ENCODE measurements around the gene KCNG2. TPM values are rescaled to one million over a fixed set of nuclear protein-coding genes. Genes with fewer than 3 reads are reported as not detected.

The KCNG2 gene
- total RNA-seq, 1 donor from 2014 or later, result not detected

DNA sequence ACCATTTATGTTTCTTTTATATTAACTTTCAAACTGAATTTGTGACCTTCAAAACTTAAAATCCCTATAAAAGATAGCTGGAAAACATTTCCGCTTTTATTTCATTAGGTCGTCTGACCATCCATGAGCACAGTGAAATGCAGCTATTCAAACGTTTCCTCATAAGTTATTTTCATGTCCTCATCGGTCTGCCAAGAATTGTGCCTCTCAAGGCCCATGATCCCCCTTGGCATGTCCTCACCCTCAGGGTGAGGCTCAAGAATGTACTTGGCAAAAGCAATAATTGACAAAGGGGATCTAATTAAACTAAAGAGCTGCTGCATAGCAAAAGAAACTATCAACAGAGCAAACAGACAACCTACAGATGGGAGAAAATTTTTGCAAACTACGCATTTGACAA, 141.4 kb downstream of the KCNG2 start:
- Mint-ChIP-seq H3K36me3 (ENCODE audit: low read depth) (peaks cover 24% of the 10 kb centered on the region), H3K4me1 (ENCODE audit: low read depth) (peaks cover 31% of the 10 kb centered on the region), H3K27me3 (ENCODE audit: low read depth) (no peaks in the 10 kb centered on the region), H3K27ac (ENCODE audit: unreplicated experiment) (peak overlapping the region; percentile 38), H3K9me3 (ENCODE audit: low read depth) (peaks cover 5% of the 10 kb centered on the region), H3K4me3 (ENCODE audit: unreplicated experiment) (no peak overlapping the region)
- DNase-seq (ENCODE audit: low spot score), result no peak
- TF ChIP-seq, protein P1, sequence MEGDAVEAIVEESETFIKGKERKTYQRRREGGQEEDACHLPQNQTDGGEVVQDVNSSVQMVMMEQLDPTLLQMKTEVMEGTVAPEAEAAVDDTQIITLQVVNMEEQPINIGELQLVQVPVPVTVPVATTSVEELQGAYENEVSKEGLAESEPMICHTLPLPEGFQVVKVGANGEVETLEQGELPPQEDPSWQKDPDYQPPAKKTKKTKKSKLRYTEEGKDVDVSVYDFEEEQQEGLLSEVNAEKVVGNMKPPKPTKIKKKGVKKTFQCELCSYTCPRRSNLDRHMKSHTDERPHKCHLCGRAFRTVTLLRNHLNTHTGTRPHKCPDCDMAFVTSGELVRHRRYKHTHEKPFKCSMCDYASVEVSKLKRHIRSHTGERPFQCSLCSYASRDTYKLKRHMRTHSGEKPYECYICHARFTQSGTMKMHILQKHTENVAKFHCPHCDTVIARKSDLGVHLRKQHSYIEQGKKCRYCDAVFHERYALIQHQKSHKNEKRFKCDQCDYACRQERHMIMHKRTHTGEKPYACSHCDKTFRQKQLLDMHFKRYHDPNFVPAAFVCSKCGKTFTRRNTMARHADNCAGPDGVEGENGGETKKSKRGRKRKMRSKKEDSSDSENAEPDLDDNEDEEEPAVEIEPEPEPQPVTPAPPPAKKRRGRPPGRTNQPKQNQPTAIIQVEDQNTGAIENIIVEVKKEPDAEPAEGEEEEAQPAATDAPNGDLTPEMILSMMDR (IDR thresholded peaks at IDR 0.05), result no peak

GRCh38 chr18:79940126-79940813, 142.5 kb downstream of the KCNG2 start:
- no peaks in the 10 kb centered on the region for H3K27me3 Mint-ChIP-seq (ENCODE audit: low read depth)
- H3K4me3 Mint-ChIP-seq (ENCODE audit: unreplicated experiment), result no peak overlapping the region
- peaks cover 35% of the 10 kb centered on the region for H3K4me1 Mint-ChIP-seq (ENCODE audit: low read depth)
- peaks cover 20% of the 10 kb centered on the region for H3K36me3 Mint-ChIP-seq (ENCODE audit: low read depth)
- H3K27ac Mint-ChIP-seq (ENCODE audit: unreplicated experiment), result no peak overlapping the region
- TF ChIP-seq, protein P1 (IDR thresholded peaks at IDR 0.05), result no peak
- peaks cover 3% of the 10 kb centered on the region for H3K9me3 Mint-ChIP-seq (ENCODE audit: low read depth)
- DNase-seq (ENCODE audit: low spot score), result peak; percentile 61

DNA sequence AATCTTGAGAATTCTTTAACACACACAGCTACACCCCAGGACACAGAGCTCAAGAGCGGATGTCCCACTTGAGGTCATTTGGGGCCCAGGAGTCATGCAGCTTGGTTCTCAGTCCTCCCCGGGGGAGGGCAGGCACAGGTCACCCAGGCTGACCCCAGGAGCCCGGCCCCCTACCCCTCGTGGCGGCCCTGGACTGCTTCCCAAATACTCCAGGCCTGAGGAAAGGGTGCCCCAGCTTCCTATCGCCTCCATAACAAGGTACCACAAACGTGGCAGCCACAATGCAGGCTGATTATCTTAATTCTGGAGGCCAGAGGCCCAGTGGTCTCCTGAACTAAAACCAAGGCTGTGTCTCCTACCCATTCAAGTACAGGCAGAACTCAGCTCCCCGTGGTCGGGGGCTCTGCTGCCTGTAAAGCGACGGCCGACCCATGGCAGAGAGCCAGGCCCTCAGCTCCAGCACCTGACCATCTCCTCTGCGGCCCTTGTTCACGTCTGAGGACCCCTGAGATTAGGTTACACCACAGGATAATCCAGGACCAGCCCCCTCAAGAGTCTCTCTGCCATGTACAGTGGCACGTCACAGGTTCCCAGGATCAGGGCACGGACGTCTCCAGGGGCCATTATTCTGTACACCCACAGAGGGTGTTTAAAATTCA, 143.2 kb downstream of the KCNG2 start:
- Mint-ChIP-seq H3K4me1 (ENCODE audit: low read depth) (peaks cover 40% of the 10 kb centered on the region), H3K9me3 (ENCODE audit: low read depth) (no peaks in the 10 kb centered on the region), H3K27me3 (ENCODE audit: low read depth) (no peaks in the 10 kb centered on the region), H3K4me3 (ENCODE audit: unreplicated experiment) (no peak overlapping the region), H3K27ac (ENCODE audit: unreplicated experiment) (no peak overlapping the region), H3K36me3 (ENCODE audit: low read depth) (peaks cover 15% of the 10 kb centered on the region)
- DNase-seq (ENCODE audit: low spot score), result peak; percentile 56
- TF ChIP-seq, protein P1 (IDR thresholded peaks at IDR 0.05), result no peak

- no peak overlapping the region for H3K27ac Mint-ChIP-seq (ENCODE audit: unreplicated experiment)
- TF ChIP-seq, protein P1 (IDR thresholded peaks at IDR 0.05), result no peak
- H3K27me3 Mint-ChIP-seq (ENCODE audit: low read depth), result no peaks in the 10 kb centered on the region
- peaks cover 44% of the 10 kb centered on the region for H3K4me1 Mint-ChIP-seq (ENCODE audit: low read depth)
- no peak overlapping the region for H3K4me3 Mint-ChIP-seq (ENCODE audit: unreplicated experiment)
- no peaks in the 10 kb centered on the region for H3K9me3 Mint-ChIP-seq (ENCODE audit: low read depth)
- peaks cover 13% of the 10 kb centered on the region for H3K36me3 Mint-ChIP-seq (ENCODE audit: low read depth)
- DNase-seq (ENCODE audit: low spot score), result peak; percentile 72
Observed at GRCh38 chr18:79941473-79942119, 143.9 kb downstream of the KCNG2 start.

GRCh38 chr18:79942211-79942610, 144.5 kb downstream of the KCNG2 start:
- H3K4me3 Mint-ChIP-seq (ENCODE audit: unreplicated experiment), result no peak overlapping the region
- H3K36me3 Mint-ChIP-seq (ENCODE audit: low read depth), result peaks cover 13% of the 10 kb centered on the region

More at GRCh38 chr18:79942211-79942610, 144.5 kb downstream of the KCNG2 start:
- DNase-seq (ENCODE audit: low spot score), result no peak
- H3K9me3 Mint-ChIP-seq (ENCODE audit: low read depth), result no peaks in the 10 kb centered on the region
- peaks cover 48% of the 10 kb centered on the region for H3K4me1 Mint-ChIP-seq (ENCODE audit: low read depth)
- TF ChIP-seq, protein P1 (IDR thresholded peaks at IDR 0.05), result no peak
- no peaks in the 10 kb centered on the region for H3K27me3 Mint-ChIP-seq (ENCODE audit: low read depth)
- no peak overlapping the region for H3K27ac Mint-ChIP-seq (ENCODE audit: unreplicated experiment)

All from chondrocyte (in vitro differentiated cells).